Right lobe of liver (tissue), 4 donors: Measurements from ENCODE around the gene NUP153.

Source experiments
- POLR2A ChIP-seq: fragments of 450-650 bp; IDR thresholded peaks from one replicate; pipeline ENCODE4 v1.6.1; 2017; ENCODE audit warnings: antibody characterized with exemption, mild to moderate bottlenecking
- TF ChIP-seq, protein P1 (sequence below), 4 donors: fragments of 200-600 bp in 3 of 4; fragments of 450-650 bp in 1 of 4; IDR thresholded peaks; one replicate each; pipeline versions ENCODE4 v1.5.1 to v1.8.0; 2016 to 2022; ENCODE audit warnings: antibody characterized with exemption in 4 of 4, mild to moderate bottlenecking in 2 of 4
- donor health status: DM: no; HTN: no; CAD: no.
- donor health status: DM: no; HTN: no; CAD: no.
- donor health status: DM: no; HTN: yes; CAD: no.

DNA sequence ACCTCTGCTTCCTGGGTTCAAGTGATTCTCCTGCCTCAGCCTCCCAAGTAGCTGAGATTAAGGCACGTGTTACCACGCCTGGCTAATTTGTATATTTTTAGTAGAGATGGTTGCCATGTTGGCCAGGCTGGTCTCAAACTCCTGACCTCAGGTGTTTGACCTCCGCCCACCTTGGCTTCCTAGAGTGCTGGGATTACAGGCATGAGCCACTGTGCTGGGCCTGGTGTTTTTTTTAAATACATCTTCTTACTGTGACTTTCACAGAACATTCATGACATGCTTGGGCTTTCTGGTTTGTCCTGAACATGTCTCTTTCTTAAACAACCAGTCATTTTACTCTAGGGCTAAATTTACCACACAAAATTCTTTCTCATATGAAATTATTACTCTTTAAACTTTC is 141.3 kb downstream of the NUP153 start:
- TF ChIP-seq, protein P1, sequence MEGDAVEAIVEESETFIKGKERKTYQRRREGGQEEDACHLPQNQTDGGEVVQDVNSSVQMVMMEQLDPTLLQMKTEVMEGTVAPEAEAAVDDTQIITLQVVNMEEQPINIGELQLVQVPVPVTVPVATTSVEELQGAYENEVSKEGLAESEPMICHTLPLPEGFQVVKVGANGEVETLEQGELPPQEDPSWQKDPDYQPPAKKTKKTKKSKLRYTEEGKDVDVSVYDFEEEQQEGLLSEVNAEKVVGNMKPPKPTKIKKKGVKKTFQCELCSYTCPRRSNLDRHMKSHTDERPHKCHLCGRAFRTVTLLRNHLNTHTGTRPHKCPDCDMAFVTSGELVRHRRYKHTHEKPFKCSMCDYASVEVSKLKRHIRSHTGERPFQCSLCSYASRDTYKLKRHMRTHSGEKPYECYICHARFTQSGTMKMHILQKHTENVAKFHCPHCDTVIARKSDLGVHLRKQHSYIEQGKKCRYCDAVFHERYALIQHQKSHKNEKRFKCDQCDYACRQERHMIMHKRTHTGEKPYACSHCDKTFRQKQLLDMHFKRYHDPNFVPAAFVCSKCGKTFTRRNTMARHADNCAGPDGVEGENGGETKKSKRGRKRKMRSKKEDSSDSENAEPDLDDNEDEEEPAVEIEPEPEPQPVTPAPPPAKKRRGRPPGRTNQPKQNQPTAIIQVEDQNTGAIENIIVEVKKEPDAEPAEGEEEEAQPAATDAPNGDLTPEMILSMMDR (IDR thresholded peaks at IDR 0.05): no peak
- TF ChIP-seq POLR2A: no peak
